Measurements from ENCODE around the gene NINL.
"Not testable (repeated sequence)": the region's sequence is repeated elsewhere in the genome, so short reads cannot be mapped to it uniquely, and the experiment has no call there.

Gene NINL

DNA sequence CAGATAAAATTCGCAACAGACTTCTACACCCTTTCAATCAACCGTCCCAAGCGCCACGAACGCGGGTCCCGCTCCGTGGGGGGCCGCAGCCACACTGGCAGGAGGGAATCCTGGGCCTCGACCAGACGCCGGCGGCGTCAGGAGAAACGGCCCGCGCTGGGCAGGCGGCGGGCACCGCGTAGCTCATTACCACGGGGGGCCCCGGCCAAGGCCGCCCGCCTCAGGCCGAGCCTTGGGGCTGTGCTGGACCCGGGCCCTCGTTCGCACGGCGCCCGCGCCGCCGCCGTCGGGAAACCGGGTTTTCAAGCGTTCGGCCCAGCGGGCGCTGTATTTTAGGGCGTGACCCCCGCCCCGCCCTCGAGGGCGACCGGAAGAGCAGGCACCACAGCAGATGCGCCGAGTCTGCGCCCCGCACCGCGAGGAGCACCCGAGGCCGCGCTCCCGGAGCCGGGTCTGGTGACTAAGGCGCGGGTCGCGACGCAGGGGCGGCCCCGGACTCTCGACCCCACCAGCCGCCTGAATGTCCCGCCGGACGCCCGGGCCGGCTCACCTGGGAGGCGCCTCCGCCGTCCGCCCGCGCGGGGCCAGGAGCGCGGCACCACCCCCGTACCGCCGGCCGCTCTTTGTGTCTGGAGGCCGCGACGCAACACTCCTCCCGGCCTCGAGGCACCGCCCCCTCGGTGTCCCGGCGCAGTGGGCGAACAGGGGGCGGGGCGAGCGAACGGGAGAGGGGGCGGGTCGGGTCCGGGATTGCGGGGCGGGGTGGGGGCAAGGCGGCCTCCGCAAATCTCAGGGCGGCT is at the start of gene NINL:
Gene NINL, minus strand, starts transcription at position 627 of the 800 bp plus-strand sequence. CDS start 58,944 bp downstream, outside the sequence.
- DNase-seq = peak; percentile 50

DNA sequence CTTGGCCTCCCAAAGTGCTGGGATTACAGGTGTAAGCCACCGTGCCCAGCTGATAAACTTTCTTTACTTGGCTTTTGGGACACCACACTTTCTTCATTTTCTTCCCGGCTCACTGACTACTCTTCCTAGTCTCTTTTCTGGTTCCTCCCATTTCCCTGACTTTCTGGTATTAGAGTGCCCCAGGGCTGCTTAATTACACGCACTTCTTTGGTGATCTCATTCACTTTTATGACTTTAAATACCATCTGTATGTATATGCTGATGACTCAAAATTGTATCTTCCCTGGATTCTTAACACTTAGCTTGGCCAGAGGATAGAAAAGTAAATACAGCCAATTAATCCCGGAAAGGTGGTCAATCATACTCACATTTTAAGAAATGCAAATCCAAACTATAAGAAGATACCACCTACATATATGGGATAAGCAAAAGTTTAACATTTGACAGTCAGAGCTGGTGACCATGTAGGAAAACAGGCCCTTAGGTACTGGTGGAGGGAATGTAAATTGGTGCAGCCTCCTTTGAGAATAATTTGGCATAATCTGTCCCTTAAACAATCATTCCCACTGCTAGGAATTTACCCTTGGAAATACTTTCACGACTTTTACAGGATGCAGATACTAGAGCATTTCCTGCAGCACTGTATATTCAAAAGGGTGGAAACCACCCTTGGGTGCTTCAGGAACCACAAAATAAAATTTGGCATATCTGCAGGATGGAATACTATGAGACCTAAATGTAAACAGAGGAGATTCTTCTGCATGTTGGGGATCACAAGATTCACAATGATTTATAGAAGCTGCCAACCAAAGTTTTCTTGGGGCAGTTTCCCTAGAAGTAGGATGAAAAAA is 47.8 kb upstream of the NINL start:
- DNase-seq = no peak

DNA sequence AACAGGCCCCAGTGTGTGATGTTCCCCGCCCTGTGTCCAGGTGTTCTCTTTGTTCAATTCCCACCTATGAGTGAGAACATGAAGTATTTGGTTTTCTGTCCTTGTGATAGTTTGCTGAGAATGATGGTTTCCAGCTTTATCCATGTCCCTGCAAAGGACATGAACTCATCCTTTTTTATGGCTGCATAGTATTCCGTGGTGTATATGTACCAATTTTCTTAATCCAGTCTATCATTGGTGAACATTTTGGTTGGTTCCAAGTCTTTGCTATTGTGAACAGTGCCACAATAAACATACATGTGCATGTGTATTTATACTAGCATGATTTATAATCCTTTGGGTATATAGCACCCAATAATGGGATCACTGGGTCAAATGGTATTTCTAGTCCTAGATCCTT is 45.3 kb upstream of the NINL start:
- not testable (repeated sequence) for DNase-seq

DNA sequence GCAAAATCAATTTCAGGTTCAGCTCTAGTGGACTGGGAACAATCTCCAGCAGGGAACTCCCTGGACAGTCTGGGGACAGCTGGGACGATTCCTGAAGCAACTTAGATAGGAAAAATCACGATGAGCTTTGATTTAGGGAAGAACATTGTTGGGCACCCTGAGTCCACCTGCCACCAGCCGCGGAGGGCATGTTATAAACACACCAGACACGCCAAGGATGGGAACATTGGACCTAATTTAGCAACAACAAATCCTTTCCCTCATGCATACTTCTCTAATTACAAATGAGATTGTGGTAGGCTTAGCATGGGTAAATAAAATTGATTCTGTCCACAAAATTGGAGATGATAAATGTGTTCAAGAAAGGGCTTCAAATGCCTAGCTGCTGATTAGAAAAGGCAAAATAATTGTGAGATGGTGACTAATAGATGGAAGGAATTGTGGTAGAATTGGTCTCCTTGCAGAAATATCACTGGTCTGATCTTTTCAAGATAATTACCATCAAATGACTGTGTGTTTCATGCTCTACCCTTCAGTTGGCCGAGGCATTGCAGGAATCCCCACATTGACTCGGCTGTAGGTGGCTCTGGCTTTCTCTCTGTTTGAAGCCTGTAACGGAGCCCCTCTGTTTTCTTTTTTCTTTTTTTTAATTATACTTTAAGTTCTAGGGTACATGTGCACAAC is 44.6 kb upstream of the NINL start:
- DNase-seq = peak; percentile 10

DNA sequence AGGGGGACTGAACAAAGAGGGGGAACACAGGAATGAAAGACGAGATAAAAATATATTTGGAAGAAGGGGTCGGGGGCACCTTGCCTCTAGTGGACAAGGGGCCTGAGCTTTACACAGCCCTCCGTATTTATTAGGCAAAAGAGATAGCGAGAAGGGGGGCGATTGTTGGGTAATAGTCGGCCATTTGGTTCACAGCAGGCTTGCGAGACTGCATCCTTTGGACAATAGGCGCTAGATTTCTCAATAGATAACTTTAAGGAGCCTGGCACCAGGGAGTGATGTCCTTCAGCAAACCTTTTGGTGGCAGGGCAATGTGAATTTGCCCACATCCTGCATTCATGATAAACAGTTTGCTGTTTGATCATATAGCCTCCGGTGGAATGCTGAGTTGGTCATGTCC is 41.4 kb upstream of the NINL start:
- DNase-seq = no peak

DNA sequence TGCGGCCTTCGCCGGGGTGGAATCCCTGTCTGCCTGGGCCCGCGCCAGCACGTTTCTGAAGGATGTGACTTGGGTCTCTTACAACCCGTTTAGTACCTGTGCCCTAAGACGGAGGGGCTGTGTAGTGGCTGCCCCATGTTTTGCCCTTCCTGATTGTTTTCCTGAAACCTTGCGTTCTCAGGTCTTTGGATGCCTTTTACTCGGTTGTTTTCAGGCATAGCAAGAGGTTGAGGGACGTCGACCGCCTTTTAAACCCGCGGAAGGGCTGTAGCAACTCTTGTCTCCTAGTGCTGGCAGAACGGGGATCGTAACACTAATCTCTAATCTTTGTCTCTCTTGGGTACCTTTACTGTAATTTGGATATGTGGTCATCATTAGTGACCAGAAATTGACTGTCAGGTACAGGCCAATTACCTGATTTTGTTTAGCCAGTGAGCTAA is 39.2 kb upstream of the NINL start:
- no peak for DNase-seq

DNA sequence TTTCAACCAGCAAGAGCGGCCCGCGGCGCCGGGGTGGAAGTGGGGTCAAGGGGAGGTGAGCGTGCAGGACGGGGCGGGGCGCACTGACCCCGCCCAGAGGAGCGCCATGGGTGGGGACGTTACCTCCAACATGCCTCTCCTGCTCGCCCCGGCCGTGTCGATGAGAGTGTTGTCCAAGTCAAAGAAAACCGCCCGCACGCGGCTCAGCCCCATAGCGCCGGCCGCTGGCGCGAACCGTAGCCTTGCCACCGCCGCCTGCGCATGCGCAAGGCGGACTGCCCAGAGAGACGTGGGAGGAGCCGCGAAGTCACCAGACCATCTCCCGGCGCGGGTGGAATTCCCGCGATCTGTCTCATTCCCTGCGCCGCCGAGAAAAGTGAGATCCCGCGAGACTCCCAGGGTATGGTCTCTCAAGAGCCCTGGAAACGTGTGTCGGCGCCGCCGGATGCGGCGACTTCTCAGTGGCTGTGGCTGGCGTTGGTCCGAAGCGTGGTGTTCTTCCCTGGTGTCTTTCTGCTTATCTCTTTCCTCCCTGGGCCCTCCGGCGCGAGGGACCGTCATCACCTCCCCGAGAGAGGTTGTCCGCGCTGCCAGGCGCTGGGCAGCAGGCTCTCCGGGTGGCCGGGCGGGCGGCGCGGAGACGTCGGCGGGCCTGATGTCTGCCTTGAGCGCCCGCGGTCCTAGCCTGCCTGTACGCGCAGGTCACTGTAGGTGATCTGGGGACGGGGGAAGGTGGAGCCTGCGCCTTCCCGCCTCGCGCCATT is 38.6 kb upstream of the NINL start, which contains the start of gene NANP:
Gene NANP, minus strand, starts transcription at position 279 of the 764 bp plus-strand sequence. Its CDS starts 66 bp downstream, at position 213.
- DNase-seq = peak; percentile 96

DNA sequence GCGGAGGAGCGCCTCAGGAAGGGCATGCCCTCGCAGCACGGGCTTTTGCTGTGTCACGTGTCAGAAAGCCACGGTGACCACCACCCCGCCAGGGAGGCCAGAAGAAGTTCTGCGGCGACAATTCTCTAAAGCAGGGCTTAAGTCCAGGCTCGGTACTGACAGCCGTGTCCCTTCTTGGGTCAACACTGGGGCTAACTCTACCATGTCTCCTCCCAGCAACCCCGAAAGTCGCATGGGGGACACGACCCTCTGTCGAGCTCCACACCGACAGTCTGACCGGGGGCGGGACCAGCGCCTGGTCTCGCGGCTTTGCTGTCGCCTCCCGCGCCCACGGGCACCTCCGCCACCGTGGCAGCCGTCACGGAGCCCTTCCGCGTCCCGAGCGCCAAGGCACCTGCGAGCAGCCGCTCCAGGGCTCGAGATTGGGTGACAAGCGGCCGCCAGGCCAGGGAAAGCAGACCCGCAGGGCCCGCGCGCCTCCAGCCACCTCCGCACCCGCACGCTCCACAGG is 37.9 kb upstream of the NINL start:
- peak; percentile 37 for DNase-seq

DNA sequence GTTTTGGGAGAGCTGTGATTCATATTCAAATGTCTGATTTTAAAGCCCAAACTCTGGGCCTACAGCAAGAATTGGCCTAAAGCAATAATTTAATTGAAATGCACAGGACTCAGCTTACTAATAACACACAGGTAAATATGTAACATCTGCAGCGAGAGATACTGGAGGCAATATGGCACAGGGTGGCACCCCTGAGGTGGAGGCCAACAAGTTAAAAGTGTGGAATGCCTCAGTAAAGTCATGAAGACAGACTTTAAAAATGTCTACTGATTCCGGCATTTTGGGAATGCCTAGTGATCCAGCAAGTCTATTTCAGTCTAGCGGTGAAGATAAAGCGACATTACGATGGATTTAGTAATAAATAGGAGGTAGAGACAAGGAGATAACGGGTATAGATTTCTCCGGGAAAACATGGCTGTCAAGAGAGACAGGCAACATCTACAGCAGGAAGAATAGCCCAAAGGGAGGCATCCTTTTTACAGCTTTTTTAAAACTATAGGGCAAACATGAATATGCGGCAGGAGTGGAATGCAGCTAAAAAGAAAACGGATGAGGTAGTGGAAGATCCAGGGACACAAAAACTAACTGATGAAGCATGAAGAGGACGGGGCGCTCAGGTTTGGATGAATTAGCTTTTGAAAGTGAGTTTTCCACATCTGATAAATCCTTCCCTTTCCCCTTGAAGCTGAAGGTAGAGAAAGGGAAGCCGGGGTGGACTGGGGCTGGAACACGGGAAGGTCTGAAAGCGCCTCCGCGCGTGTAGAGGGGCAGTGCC is 37.3 kb upstream of the NINL start:
- DNase-seq = no peak

DNA sequence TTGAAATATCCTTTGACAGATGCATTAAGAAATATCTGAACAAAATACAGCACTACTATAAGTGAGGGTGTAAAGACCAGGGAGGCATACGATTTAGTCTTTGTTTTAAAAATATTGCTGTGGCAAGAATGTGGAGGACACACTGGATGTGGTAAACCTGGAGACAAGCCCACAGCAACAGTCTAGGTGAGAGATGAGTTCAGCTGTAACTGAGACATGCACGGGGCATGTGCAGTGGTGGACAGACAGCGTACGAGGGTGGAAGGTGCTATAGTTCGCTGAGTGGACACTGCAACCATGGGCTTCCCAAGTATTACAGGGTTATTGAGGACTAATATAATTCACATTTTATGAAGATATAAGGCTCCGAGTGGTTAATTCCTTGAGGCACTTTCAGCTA is 36.7 kb upstream of the NINL start:
- no peak for DNase-seq

DNA sequence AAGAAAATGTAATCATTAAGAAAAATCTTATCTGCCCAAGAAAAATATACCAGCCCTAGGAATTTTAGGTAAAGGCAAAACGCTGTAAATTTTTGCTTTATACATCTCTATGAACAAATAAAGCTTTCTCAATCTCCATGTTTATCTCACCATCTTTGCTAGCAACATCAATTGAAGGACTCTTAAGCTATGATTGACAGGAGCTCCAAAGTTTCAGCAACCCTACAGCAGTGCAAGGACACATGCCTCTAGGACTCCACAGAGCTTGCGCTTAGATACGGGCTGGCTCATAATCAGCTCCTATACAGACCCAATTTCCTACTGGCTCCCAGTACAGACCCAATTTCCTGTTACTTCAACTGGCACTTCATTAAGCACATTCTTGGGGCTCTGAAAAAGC is 34.2 kb upstream of the NINL start:
- no peak for DNase-seq

DNA sequence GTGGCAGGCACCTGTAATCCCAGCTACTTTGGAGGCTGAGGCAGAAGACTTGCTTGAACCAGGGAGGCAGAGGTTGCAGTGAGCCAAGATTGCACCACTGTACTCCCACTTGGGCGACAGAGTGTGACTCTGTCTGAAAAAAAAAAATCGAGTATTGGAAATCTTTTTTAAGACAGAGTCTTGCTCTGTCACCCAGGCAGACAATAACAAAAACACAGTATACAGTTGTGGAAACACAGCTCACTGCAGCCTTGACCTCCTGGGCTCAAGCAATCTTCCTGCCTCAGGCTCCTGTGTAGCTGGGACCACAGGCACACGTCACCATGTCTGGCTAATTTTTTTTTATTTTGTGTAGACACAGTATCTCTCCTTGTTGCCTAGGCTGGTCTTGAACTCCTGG is 23.4 kb upstream of the NINL start:
- no peak for DNase-seq

DNA sequence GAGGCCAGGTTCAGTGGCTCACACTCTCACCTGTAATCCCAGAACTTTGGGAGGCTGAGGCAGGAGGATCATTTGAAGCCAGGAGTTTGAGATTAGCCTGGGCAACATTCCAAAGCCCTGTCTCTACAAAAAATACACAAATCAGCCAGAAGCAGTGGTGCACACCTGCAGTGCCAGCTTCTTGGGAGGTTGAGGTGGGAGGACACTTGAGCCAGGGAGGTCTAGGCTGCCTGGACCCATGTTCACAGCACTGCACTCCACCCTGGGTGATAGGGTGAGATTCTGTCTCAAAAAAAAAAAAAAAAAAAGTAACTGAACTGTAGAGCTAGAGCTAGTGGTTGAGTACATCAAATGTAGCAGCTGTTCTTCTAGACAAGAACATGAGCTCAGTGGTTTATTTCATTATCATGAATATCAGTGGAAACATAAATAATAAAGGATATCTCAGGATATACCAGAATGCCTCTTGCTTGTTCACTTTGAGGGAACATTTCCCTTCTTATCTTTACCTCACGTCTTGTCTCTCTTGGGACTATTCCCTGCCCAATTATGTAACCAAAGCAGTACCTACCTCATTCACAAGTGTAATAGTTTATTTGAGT is 20.9 kb upstream of the NINL start:
- DNase-seq = no peak

DNA sequence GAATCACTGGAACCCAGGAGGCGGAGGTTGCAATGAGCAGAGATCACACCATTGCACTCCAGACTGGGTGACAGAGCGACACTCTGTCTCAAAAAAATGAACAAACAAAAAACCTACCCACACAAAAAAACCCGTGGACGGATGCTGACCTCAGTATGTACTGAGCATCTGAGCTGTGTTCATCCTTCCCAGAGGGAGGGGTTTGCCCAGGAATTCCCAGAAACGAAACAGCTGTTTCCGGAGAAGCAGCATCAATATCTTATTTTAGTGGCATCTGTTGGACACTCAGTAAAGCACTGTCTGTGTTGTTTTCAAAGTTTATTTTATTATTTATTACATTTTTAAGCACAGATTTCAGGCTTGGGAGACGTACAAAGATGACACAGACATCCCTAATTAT is 19.8 kb upstream of the NINL start:
- DNase-seq = no peak

DNA sequence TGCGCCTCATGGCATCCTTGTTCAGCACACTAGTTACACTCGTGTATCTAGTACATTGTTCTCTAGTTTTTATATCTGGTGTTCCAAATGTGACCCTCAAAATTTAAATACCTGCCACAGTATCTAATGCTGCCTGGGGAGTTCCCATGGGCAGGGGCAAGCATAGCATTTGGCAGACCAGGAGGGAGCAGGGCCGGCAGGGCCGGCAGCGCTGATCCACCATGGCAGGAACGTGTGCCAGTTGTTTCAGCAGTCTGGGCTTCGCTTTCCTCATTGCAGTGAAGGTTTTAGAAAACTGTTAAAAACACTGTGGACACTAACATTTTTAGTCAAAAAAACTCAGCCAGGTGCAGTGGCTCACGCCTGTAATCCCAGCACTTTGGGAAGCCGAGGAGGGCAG is 19.3 kb upstream of the NINL start:
- no peak for DNase-seq

DNA sequence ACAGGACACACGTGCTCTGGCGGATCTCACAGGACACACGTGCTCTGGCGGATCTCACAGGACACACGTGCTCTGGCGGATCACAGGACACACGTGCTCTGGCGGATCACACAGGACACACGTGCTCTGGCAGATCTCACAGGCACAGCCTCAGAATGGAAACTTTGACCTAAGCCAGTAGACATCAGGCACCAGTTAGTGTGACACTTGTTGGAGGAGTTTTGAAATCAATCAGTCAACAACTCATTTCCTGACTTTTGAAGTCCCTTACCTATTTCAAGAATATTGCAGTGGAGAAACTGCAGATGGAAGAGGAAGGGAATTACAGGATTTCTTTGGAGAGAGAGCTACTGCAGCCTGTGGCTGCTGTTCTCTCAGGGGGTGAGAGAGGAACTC is 17.6 kb upstream of the NINL start:
- peak; percentile 70 for DNase-seq

DNA sequence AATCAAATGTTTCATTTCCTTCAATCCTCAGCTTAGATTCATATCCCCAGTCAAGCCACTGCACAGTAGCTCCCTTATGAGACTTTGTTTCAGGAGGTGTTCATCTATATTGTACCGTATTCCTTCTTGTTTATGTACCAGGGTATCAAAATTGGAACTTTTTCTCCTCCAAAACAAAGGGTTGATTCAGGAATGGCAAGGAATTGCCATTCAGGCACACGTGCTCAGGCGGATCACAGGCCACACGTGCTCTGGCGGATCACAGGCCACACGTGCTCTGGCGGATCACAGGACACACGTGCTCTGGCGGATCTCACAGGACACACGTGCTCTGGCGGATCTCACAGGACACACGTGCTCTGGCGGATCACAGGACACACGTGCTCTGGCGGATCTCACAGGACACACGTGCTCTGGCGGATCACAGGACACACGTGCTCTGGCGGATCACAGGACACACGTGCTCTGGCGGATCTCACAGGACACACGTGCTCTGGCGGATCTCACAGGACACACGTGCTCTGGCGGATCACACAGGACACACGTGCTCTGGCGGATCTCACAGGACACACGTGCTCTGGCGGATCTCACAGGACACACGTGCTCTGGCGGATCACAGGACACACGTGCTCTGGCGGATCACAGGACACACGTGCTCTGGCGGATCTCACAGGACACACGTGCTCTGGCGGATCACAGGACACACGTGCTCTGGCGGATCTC is 17.0 kb upstream of the NINL start:
- not testable (repeated sequence) for DNase-seq

DNA sequence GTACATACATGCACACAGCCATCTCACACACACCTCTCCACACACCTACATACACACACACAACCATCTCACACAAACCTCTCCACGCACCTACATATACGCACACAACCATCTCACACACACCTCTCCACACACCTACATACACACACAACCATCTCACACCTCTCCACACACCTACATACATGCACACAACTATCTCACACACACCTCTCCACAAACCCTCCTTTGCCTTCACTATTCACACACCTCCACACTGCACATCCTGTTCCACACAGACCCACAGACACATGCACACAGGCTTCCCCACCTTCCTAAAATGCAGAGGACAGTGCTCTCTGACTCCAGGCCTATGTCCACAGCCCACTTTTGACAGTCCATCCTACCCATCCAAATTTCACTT is 16.3 kb upstream of the NINL start:
- DNase-seq = no peak

DNA sequence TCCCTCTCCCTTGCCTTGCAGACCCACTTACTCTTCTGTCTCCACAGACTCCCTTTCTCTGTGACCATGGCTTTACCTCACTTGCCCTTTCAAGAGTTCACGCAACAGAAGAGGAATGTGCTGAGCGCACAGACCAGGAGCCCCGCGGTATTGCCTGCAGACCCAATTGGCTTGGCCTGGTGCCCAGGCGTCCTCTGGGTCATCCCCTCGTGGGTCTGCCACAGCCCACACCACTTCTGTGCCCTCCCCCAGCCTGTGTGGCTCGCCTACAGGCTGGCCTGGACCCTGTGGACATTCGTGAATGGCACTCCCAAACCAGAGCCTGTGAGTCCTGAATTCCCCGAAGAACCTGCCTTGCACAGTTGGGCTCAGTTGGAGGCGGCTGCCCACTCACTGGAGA is 15.3 kb upstream of the NINL start:
- no peak for DNase-seq

DNA sequence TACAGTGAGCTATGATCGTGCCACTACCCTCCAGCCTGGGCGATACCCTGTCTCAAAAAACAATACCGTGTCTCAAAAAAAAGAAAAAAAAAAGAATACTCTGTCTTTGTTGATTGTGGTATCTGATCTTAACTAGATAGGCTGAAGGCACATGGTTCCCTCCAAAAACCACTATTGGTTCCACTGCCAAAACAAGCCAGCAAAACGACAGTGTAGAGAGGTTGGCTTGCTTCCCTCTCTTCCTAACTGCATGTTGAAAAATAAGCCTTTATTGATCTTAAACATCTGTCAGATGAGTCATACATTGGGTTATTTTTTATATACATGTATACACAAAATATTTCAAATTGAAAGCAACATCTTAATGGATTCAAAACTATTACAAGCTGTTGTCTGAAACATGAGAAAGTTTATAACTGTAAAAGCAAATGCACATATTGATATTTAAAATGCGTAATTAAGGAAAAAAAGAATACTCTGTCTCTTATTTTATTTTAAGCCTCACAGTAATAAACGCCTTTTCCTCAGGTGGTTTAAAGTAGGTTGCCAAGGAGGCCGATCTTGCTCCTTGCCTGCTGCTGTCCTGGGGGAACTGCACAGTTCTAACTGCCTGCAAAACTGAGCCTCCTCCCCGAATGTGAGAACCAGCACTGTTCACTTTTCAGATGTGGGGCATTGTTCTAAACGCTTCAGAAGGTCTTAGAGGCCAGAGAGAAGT is 7.0 kb upstream of the NINL start:
- DNase-seq = no peak

All from activated CD4-positive, alpha-beta T cell treated with anti-CD3 and anti-CD28 coated beads, Interleukin-10, Interleukin-2, amounts not matched to agents 100 ng/mL and 50 ng/mL, durations not matched to agents 16 hours and 8 hours (primary cell).